Spleen (tissue), 7 donors: ENCODE measurements around the gene VEZT.

Experiments
- POLR2A ChIP-seq, 3 donors: fragments of 450-650 bp; IDR thresholded peaks; one replicate each; pipeline ENCODE4 v1.5.1; 2017; ENCODE audit warnings: antibody characterized with exemption in 3 of 3, mild to moderate bottlenecking in 1 of 3
- POLR2AphosphoS5 ChIP-seq, 3 donors: sonication (generic); formaldehyde crosslinking; IDR thresholded peaks; one replicate each; pipeline ENCODE4 v1.5.1; 2017; ENCODE audit warnings: antibody characterized with exemption in 3 of 3
- TF ChIP-seq, protein P1 (sequence below), 11 experiments: fragments of 200-600 bp in 7 of 11; fragments of 450-650 bp in 4 of 11; sonication (generic) in 4 of 11; IDR thresholded peaks in 8 of 11; conservative IDR thresholded peaks in 3 of 11; 1 replicate in 7 of 11; 2 replicates in 4 of 11; pipeline versions ENCODE4 v1.4.0 to v1.8.0; 2016 to 2021; ENCODE audit warnings: antibody characterized with exemption in 11 of 11, inconsistent platforms in 4 of 11, mild to moderate bottlenecking in 1 of 11
- donor health status: DM: no; HTN: no; CAD: no; lungs with moderate emphysema.
- donor health status: DM: no; HTN: no; CAD: no.
- donor health status: DM: no; HTN: no; CAD: no.

DNA sequence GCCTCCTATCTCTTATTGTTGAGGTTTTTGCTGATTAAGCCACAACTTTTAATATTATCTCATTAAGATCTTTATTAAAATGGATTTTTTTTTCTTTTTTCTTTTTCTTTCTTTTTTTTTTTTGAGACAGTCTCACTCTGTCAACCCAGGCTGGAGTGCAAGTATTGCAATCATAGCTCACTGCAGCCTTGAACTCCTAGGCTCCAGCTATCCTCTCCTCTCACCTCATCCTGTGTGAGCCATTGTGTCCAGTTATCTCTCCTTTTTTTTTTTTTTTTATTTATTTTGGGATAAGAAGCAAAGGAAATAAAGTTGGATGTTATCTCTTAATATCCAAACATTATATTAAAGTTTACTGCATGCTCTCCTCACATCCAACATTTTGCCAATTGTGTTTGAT lies 12.7 kb downstream of the VEZT start:
- TF ChIP-seq POLR2AphosphoS5 (IDR thresholded peaks at IDR 0.05) (no peak), POLR2A (IDR thresholded peaks at IDR 0.05) (no peak)
- TF ChIP-seq, protein P1, sequence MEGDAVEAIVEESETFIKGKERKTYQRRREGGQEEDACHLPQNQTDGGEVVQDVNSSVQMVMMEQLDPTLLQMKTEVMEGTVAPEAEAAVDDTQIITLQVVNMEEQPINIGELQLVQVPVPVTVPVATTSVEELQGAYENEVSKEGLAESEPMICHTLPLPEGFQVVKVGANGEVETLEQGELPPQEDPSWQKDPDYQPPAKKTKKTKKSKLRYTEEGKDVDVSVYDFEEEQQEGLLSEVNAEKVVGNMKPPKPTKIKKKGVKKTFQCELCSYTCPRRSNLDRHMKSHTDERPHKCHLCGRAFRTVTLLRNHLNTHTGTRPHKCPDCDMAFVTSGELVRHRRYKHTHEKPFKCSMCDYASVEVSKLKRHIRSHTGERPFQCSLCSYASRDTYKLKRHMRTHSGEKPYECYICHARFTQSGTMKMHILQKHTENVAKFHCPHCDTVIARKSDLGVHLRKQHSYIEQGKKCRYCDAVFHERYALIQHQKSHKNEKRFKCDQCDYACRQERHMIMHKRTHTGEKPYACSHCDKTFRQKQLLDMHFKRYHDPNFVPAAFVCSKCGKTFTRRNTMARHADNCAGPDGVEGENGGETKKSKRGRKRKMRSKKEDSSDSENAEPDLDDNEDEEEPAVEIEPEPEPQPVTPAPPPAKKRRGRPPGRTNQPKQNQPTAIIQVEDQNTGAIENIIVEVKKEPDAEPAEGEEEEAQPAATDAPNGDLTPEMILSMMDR (IDR thresholded peaks at IDR 0.05 in 8 of 11, conservative IDR thresholded peaks at IDR 0.05 in 3 of 11), result no peak
